A549 (cell line): Measurements from ENCODE around the gene COQ10A.

Source experiments
- BHLHE40 ChIP-seq: IDR thresholded peaks from 2 replicates; pipeline ENCODE4 v1.6.1; 2012; ENCODE audit warnings: low read depth, low read length, inconsistent platforms
- FOSL2 ChIP-seq, 2 experiments: fragments of 450-650 bp in 1 of 2; fragments of >200 bp in 1 of 2; sonication (Bioruptor Twin) in 1 of 2; formaldehyde crosslinking; IDR thresholded peaks; 2 replicates each; pipeline versions ENCODE4 v1.5.0 to v1.6.1; 2016 to 2020; ENCODE audit warnings: mild to moderate bottlenecking in 1 of 2, moderate library complexity in 1 of 2
- MAFK ChIP-seq: fragments of 450-650 bp; IDR thresholded peaks from 2 replicates; pipeline ENCODE4 v1.6.1; 2014; ENCODE audit not compliant: partially characterized antibody
- POLR2AphosphoS2 ChIP-seq: conservative IDR thresholded peaks from 2 replicates; pipeline ENCODE4 v1.6.1; 2012; ENCODE audit warnings: low read length, improper control_type of control experiment, inconsistent platforms
- RAD21 ChIP-seq, 2 experiments: fragments of >200 bp in 1 of 2; sonication (Bioruptor Twin) in 1 of 2; formaldehyde crosslinking in 1 of 2; IDR thresholded peaks in 1 of 2; conservative IDR thresholded peaks in 1 of 2; 2 replicates in 1 of 2; 3 replicates in 1 of 2; pipeline ENCODE4 v1.6.1; 2012 to 2018; ENCODE audit warnings: inconsistent platforms in 1 of 2
- TP53 ChIP-seq: fragments of 250-450 bp; sonication (Bioruptor Pico); IDR thresholded peaks from 2 replicates; pipeline ENCODE4 v1.5.0; 2021; ENCODE audit warnings: mild to moderate bottlenecking, moderate library complexity
- TF ChIP-seq, protein P1 (sequence below): fragments of >200 bp; sonication (Bioruptor Twin); formaldehyde crosslinking; IDR thresholded peaks from 3 replicates; pipeline ENCODE4 v1.5.1; 2016
- TF ChIP-seq, protein P2 (sequence below): fragments of 150-350 bp; IDR thresholded peaks from 2 replicates; pipeline ENCODE4 v1.6.1; 2014; ENCODE audit warnings: low read depth, mild to moderate bottlenecking, low read length
- TF ChIP-seq, protein P3 (sequence below): IDR thresholded peaks from 2 replicates; pipeline ENCODE4 v1.6.1; 2012

DNA sequence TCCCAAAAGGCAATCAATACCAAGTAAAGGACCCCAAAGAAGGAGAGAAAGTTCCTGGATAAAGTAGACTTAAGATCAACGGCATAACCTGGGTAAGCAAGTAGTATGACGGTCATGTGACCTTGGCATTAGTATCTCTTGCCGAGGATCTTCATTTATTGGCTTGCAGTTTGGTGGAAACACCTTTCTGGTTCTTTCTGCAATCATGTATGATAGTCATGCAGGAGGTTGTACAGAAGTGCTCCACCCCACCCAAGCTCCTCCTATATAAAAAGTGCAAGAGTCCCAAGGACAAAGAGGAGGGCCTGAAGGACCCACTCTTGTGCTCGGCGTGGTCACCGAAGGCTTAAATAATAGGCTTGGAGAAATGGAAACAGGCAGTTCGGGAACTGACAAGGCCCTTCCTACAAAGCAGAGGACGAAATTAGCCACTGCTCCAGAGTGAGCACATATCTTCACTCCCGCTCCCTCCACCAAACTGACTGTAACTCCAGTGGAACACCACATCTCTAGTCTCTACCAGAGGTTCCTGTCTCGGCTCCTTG lies 32.6 kb downstream of the COQ10A start:
- no peak for TF ChIP-seq RAD21 (conservative IDR thresholded peaks at IDR 0.05 in 1 of 2, IDR thresholded peaks at IDR 0.05 in 1 of 2)
- TF ChIP-seq POLR2AphosphoS2: no peak
- TF ChIP-seq, protein P1, sequence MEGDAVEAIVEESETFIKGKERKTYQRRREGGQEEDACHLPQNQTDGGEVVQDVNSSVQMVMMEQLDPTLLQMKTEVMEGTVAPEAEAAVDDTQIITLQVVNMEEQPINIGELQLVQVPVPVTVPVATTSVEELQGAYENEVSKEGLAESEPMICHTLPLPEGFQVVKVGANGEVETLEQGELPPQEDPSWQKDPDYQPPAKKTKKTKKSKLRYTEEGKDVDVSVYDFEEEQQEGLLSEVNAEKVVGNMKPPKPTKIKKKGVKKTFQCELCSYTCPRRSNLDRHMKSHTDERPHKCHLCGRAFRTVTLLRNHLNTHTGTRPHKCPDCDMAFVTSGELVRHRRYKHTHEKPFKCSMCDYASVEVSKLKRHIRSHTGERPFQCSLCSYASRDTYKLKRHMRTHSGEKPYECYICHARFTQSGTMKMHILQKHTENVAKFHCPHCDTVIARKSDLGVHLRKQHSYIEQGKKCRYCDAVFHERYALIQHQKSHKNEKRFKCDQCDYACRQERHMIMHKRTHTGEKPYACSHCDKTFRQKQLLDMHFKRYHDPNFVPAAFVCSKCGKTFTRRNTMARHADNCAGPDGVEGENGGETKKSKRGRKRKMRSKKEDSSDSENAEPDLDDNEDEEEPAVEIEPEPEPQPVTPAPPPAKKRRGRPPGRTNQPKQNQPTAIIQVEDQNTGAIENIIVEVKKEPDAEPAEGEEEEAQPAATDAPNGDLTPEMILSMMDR: no peak
- TF ChIP-seq TP53 (CRISPR knock-in tag): no peak
- TF ChIP-seq, protein P2, sequence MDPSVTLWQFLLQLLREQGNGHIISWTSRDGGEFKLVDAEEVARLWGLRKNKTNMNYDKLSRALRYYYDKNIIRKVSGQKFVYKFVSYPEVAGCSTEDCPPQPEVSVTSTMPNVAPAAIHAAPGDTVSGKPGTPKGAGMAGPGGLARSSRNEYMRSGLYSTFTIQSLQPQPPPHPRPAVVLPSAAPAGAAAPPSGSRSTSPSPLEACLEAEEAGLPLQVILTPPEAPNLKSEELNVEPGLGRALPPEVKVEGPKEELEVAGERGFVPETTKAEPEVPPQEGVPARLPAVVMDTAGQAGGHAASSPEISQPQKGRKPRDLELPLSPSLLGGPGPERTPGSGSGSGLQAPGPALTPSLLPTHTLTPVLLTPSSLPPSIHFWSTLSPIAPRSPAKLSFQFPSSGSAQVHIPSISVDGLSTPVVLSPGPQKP: no peak
- TF ChIP-seq, protein P3, sequence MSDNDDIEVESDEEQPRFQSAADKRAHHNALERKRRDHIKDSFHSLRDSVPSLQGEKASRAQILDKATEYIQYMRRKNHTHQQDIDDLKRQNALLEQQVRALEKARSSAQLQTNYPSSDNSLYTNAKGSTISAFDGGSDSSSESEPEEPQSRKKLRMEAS: no peak
- no peak for TF ChIP-seq MAFK
- TF ChIP-seq BHLHE40: no peak
- no peak for TF ChIP-seq FOSL2 (IDR thresholded peaks at IDR 0.05)
- TF ChIP-seq FOSL2 (CRISPR knock-in tag; IDR thresholded peaks at IDR 0.05): no peak
